Neural crest cell (in vitro differentiated cells): ENCODE results near the gene CFAP53. TPM values are rescaled to one million over a fixed set of nuclear protein-coding genes. Genes with fewer than 3 reads are reported as not detected.

ENCODE experiments used
- DNase-seq: peaks from one replicate; pipeline ENCODE4 v3.0.0; 2021; ENCODE audit warnings: low read depth, mixed read lengths, low spot score
- H3K27ac Mint-ChIP-seq: one replicate; pipeline ENCODE4 v1.8.0; 2021; ENCODE audit warnings: mild to moderate bottlenecking, mixed read lengths; ENCODE audit not compliant: unreplicated experiment
- H3K27me3 Mint-ChIP-seq: 2 replicates; pipeline ENCODE4 v1.8.0; 2021; ENCODE audit warnings: low read depth, mild to moderate bottlenecking, mixed read lengths
- H3K36me3 Mint-ChIP-seq: 2 replicates; pipeline ENCODE4 v1.8.0; 2021; ENCODE audit warnings: low read depth, mild to moderate bottlenecking, mixed read lengths
- H3K4me1 Mint-ChIP-seq: 2 replicates; pipeline ENCODE4 v1.8.0; 2021; ENCODE audit warnings: mixed read lengths
- H3K4me3 Mint-ChIP-seq: one replicate; pipeline ENCODE4 v1.8.0; 2021; ENCODE audit warnings: mild to moderate bottlenecking, mixed read lengths
- H3K9me3 Mint-ChIP-seq: 2 replicates; pipeline ENCODE4 v1.8.0; 2021; ENCODE audit warnings: mixed read lengths
- CTCF ChIP-seq: fragments of 200-600 bp; sonication (generic); conservative IDR thresholded peaks from 2 replicates; pipeline ENCODE4 v1.5.0; 2021; ENCODE audit warnings: antibody characterized with exemption, mild to moderate bottlenecking
- total RNA-seq: library from RNA; stranded (reverse); gene quantifications from 2 replicates; pipeline ENCODE4 v1.2.1, GENCODE V29; 2021

CFAP53 gene
- total RNA-seq, 1 donor from 2014 or later = 0.54 TPM

GRCh38 chr18:50193796-50194630, 72.3 kb downstream of the CFAP53 start:
- no peaks in the 10 kb centered on the region for H3K36me3 Mint-ChIP-seq
- TF ChIP-seq CTCF = no peak
- H3K27me3 Mint-ChIP-seq = peaks cover 91% of the 10 kb centered on the region
- H3K4me3 Mint-ChIP-seq = peak overlapping the region; percentile 71
- H3K9me3 Mint-ChIP-seq = no peaks in the 10 kb centered on the region
- H3K4me1 Mint-ChIP-seq = peaks cover 8% of the 10 kb centered on the region
- no peak overlapping the region for H3K27ac Mint-ChIP-seq
- DNase-seq = no peak

- H3K4me1 Mint-ChIP-seq = peaks cover 8% of the 10 kb centered on the region
- no peak for DNase-seq
- no peaks in the 10 kb centered on the region for H3K9me3 Mint-ChIP-seq
- H3K27me3 Mint-ChIP-seq = peaks cover 93% of the 10 kb centered on the region
- no peak overlapping the region for H3K27ac Mint-ChIP-seq
- peak overlapping the region; percentile 71 for H3K4me3 Mint-ChIP-seq
- no peaks in the 10 kb centered on the region for H3K36me3 Mint-ChIP-seq
- no peak for TF ChIP-seq CTCF
These were observed 73.1 kb downstream of the CFAP53 start for GRCh38 chr18:50192995-50193795.

- Mint-ChIP-seq H3K36me3 (no peaks in the 10 kb centered on the region), H3K27me3 (peaks cover 91% of the 10 kb centered on the region), H3K4me1 (peaks cover 8% of the 10 kb centered on the region), H3K4me3 (no peak overlapping the region), H3K9me3 (no peaks in the 10 kb centered on the region), H3K27ac (no peak overlapping the region)
- DNase-seq = no peak
- TF ChIP-seq CTCF = no peak
These were observed 75.4 kb downstream of the CFAP53 start for GRCh38 chr18:50190926-50191325.

- Mint-ChIP-seq H3K27ac (no peak overlapping the region), H3K4me1 (peaks cover 4% of the 10 kb centered on the region), H3K4me3 (no peak overlapping the region), H3K36me3 (no peaks in the 10 kb centered on the region), H3K9me3 (no peaks in the 10 kb centered on the region), H3K27me3 (peaks cover 88% of the 10 kb centered on the region)
- no peak for TF ChIP-seq CTCF
- no peak for DNase-seq
These were observed 76.1 kb downstream of the CFAP53 start for GRCh38 chr18:50190236-50190635.

GRCh38 chr18:50189160-50189559, 77.1 kb downstream of the CFAP53 start:
- H3K4me3 Mint-ChIP-seq = no peak overlapping the region
- no peaks in the 10 kb centered on the region for H3K36me3 Mint-ChIP-seq
- peaks cover 88% of the 10 kb centered on the region for H3K27me3 Mint-ChIP-seq

More at GRCh38 chr18:50189160-50189559, 77.1 kb downstream of the CFAP53 start:
- TF ChIP-seq CTCF = no peak
- Mint-ChIP-seq H3K9me3 (no peaks in the 10 kb centered on the region), H3K4me1 (peaks cover 4% of the 10 kb centered on the region), H3K27ac (no peak overlapping the region)
- no peak for DNase-seq
